GM04503 (cell line): ENCODE data around the gene SMCHD1.
A peak's percentile ranks its signal among the peaks of the same experiment; 100 is the strongest.
"Not testable (repeated sequence)": the region's sequence is repeated elsewhere in the genome, so short reads cannot be mapped to it uniquely, and the experiment has no call there.

Source experiments
- DNase-seq: peaks from one replicate; pipeline ENCODE4 v3.0.0-alpha.2; 2012; ENCODE audit warnings: low read depth

Gene SMCHD1

GRCh38 chr18:2657788-2658458 is 2.4 kb downstream of the SMCHD1 start:
- peak; percentile 41 for DNase-seq

- DNase-seq: not testable (repeated sequence)
These were observed 5.3 kb downstream of the SMCHD1 start for GRCh38 chr18:2660849-2661248.

GRCh38 chr18:2662288-2662687 is 6.8 kb downstream of the SMCHD1 start:
- DNase-seq: not testable (repeated sequence)

- no peak for DNase-seq
These were observed 7.5 kb downstream of the SMCHD1 start for GRCh38 chr18:2662990-2663389.

GRCh38 chr18:2672410-2672809 is 16.9 kb downstream of the SMCHD1 start:
- DNase-seq: no peak

- DNase-seq: no peak
These were observed 17.3 kb downstream of the SMCHD1 start for GRCh38 chr18:2672872-2673271.

- DNase-seq: not testable (repeated sequence)
These were observed 23.4 kb downstream of the SMCHD1 start for GRCh38 chr18:2678933-2679332.

GRCh38 chr18:2680216-2680792 is 24.8 kb downstream of the SMCHD1 start:
- DNase-seq: no peak

GRCh38 chr18:2681993-2682603 is 26.6 kb downstream of the SMCHD1 start:
- no peak for DNase-seq

- DNase-seq: no peak
These were observed 27.5 kb downstream of the SMCHD1 start for GRCh38 chr18:2683055-2683454.

GRCh38 chr18:2686349-2686968 is 30.9 kb downstream of the SMCHD1 start:
- no peak for DNase-seq

- DNase-seq: no peak
These were observed 32.0 kb downstream of the SMCHD1 start for GRCh38 chr18:2687390-2688001.

GRCh38 chr18:2692508-2692907 is 37.0 kb downstream of the SMCHD1 start:
- DNase-seq: no peak

GRCh38 chr18:2697184-2697583 is 41.7 kb downstream of the SMCHD1 start:
- no peak for DNase-seq

- DNase-seq: no peak
These were observed 43.5 kb downstream of the SMCHD1 start for GRCh38 chr18:2699001-2699400.

GRCh38 chr18:2704541-2704940 is 49.0 kb downstream of the SMCHD1 start:
- no peak for DNase-seq

GRCh38 chr18:2706903-2707302 is 51.4 kb downstream of the SMCHD1 start:
- no peak for DNase-seq

GRCh38 chr18:2707551-2708168 is 52.1 kb downstream of the SMCHD1 start:
- no peak for DNase-seq

GRCh38 chr18:2709316-2709715 is 53.8 kb downstream of the SMCHD1 start:
- no peak for DNase-seq

GRCh38 chr18:2714140-2714539 is 58.6 kb downstream of the SMCHD1 start:
- no peak for DNase-seq

GRCh38 chr18:2715990-2716389 is 60.5 kb downstream of the SMCHD1 start:
- no peak for DNase-seq
